Measurements from ENCODE around the gene AIFM2. TPM values are rescaled to one million over a fixed set of nuclear protein-coding genes. Genes with fewer than 3 reads are reported as not detected.

AIFM2 gene
- total and polyA plus RNA-seq, 2 donors (not counting 3 experiments of a cell fraction or from before 2014, with no cell fraction given): 6.9 to 8.7 TPM

DNA sequence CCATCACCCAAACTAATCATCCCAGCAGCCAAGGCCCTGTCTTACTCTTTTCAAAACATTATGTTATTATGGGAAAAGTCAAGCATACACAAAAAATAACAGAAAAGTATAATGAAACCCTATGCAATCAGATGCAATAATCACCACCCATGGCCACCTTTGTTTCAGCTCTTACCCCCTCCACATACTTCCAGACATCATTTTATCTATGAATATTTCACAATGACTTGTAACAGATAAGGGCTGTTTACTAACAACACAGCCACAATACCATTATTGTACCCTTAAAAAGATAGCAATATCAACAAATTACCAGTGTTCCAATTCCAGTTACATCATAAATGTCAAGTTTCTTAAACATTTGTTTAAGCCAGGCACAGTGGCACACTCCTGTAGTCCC, 35.2 kb downstream of the AIFM2 start:
- H3K4me1 ChIP-seq (ENCODE audit: control insufficient read depth, extremely low read depth, insufficient read depth, low read length): no peaks in the 10 kb centered on the region
- H4K20me1 ChIP-seq (replicated peaks; ENCODE audit: control insufficient read depth, extremely low read depth, insufficient read depth, low read length): no peaks in the 10 kb centered on the region
- H2AFZ ChIP-seq (ENCODE audit: low read depth, low read length): no peak overlapping the region
- DNase-seq (ENCODE audit: low read depth, low spot score) (no peak), FAIRE-seq (no peak)
- peaks cover 6 to 36% of the 10 kb centered on the region in 2 experiments for H3K27me3 ChIP-seq (ENCODE audit: control insufficient read depth in 2 of 2, insufficient read depth in 2 of 2, low read length in 2 of 2)
- no TSS peak for BruUV-seq (replicated peaks)
- no peak overlapping the region for H3K27ac ChIP-seq (ENCODE audit: insufficient read depth, low read depth, low read length)
- TF ChIP-seq, protein P1, sequence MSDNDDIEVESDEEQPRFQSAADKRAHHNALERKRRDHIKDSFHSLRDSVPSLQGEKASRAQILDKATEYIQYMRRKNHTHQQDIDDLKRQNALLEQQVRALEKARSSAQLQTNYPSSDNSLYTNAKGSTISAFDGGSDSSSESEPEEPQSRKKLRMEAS (IDR thresholded peaks at IDR 0.05; ENCODE audit: insufficient read depth, insufficient read length): no peak
- no peak for TF ChIP-seq FOS (IDR thresholded peaks at IDR 0.05; ENCODE audit: borderline replicate concordance, insufficient read depth, low read length)
- TF ChIP-seq GATA2 (IDR thresholded peaks at IDR 0.05; ENCODE audit: insufficient read depth, insufficient read length, low read depth, low read length): no peak
- TF ChIP-seq JUN (IDR thresholded peaks at IDR 0.05; ENCODE audit: borderline replicate concordance, insufficient read depth, insufficient read length, low read depth): no peak
- TF ChIP-seq EZH2 (IDR thresholded peaks at IDR 0.05; ENCODE audit: borderline replicate concordance, low read depth, low read length, severe bottlenecking): no peak
- no peak for TF ChIP-seq POLR2A (IDR thresholded peaks at IDR 0.05; ENCODE audit: low read depth, low read length)
- TF ChIP-seq POLR2AphosphoS5 (IDR thresholded peaks at IDR 0.05; ENCODE audit: insufficient read depth, low read depth, low read length): no peak
- TF ChIP-seq, protein P2, sequence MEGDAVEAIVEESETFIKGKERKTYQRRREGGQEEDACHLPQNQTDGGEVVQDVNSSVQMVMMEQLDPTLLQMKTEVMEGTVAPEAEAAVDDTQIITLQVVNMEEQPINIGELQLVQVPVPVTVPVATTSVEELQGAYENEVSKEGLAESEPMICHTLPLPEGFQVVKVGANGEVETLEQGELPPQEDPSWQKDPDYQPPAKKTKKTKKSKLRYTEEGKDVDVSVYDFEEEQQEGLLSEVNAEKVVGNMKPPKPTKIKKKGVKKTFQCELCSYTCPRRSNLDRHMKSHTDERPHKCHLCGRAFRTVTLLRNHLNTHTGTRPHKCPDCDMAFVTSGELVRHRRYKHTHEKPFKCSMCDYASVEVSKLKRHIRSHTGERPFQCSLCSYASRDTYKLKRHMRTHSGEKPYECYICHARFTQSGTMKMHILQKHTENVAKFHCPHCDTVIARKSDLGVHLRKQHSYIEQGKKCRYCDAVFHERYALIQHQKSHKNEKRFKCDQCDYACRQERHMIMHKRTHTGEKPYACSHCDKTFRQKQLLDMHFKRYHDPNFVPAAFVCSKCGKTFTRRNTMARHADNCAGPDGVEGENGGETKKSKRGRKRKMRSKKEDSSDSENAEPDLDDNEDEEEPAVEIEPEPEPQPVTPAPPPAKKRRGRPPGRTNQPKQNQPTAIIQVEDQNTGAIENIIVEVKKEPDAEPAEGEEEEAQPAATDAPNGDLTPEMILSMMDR (IDR thresholded peaks at IDR 0.05; ENCODE audit: extremely low read depth in 1 of 2, insufficient read depth in 1 of 2, low read depth in 1 of 2, low read length in 2 of 2): no peak
- no peak for TF ChIP-seq MYC (IDR thresholded peaks at IDR 0.05; ENCODE audit: low read depth, low read length)
- H3K79me2 ChIP-seq (ENCODE audit: control insufficient read depth, insufficient read depth, low read length): no peaks in the 10 kb centered on the region
- ChIA-PET POLR2A (no interaction called here), CTCF (interaction anchor here (0.8 to 1.3 kb wide), 2 partner anchors 18 to 20 kb away, joined by 3 to 5 read pairs; no protein-coding TSS in a partner anchor)
- no peak overlapping the region for H3K4me2 ChIP-seq (ENCODE audit: insufficient read depth, low read length)
- H3K9me3 ChIP-seq (replicated peaks; ENCODE audit: control insufficient read depth, insufficient read depth, low read length): no peaks in the 10 kb centered on the region
- no peak overlapping the region for H3K4me3 ChIP-seq (replicated peaks in 1 of 3; ENCODE audit: insufficient read depth in 1 of 3, low read depth in 1 of 3, low read length in 3 of 3)
- dilution Hi-C loops (cut with MboI; ENCODE audit: extremely low pct_ligation_motif_present, low sequenced_read_pairs): no loop called here
- intact Hi-C loops (cut with micrococcal nuclease): no loop called here
- no peaks in the 10 kb centered on the region for H3K9me1 ChIP-seq (replicated peaks; ENCODE audit: control insufficient read depth, extremely low read depth, insufficient read depth, low read length)
- no peak overlapping the region for H3K9ac ChIP-seq (replicated peaks; ENCODE audit: extremely low read depth, insufficient read depth, low read length)
- no peaks in the 10 kb centered on the region for H3K36me3 ChIP-seq (ENCODE audit: control insufficient read depth in 2 of 2, extremely low read depth in 1 of 2, insufficient read depth in 2 of 2, low read length in 2 of 2)

Measured in endothelial cell of umbilical vein (primary cell).